ENCODE data around the gene FCER1A.
"Not testable (repeated sequence)": the region's sequence is repeated elsewhere in the genome, so short reads cannot be mapped to it uniquely, and the experiment has no call there.

Gene FCER1A

DNA sequence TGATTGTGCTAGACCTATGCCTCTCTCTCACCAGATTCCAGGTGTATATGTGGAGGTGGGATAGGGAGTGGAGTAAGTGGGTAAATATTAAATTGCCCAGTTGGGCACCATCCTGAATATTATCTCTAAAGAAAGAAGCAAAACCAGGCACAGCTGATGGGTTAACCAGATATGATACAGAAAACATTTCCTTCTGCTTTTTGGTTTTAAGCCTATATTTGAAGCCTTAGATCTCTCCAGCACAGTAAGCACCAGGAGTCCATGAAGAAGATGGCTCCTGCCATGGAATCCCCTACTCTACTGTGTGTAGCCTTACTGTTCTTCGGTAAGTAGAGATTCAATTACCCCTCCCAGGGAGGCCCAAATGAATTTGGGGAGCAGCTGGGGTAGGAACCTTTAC lies at the start of gene FCER1A:
TSS of gene FCER1A (plus strand) at position 242 of the 400 bp plus-strand sequence. CDS start at position 271, 29 bp downstream.
- no peak for DNase-seq (ENCODE audit: low read depth in 3 of 3)

DNA sequence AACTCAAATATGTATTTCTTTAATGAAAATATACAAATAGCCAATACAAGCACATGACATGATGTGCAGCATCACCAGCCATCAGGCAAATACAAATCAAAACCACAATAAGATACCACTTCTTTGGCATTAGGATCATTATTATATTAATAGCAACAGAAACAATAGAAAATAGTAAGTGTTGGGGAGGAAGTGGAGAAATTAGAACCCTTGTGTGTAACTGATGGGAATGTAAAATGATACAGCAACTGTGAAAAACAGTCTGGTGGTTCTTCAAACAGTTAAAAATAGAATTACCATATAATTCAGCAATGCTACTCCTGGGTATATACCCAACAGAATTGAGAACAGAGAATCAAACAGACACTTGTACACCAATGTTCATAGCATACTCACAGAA lies 40.8 kb upstream of the FCER1A start:
- DNase-seq (ENCODE audit: low read depth in 3 of 3), result no peak

DNA sequence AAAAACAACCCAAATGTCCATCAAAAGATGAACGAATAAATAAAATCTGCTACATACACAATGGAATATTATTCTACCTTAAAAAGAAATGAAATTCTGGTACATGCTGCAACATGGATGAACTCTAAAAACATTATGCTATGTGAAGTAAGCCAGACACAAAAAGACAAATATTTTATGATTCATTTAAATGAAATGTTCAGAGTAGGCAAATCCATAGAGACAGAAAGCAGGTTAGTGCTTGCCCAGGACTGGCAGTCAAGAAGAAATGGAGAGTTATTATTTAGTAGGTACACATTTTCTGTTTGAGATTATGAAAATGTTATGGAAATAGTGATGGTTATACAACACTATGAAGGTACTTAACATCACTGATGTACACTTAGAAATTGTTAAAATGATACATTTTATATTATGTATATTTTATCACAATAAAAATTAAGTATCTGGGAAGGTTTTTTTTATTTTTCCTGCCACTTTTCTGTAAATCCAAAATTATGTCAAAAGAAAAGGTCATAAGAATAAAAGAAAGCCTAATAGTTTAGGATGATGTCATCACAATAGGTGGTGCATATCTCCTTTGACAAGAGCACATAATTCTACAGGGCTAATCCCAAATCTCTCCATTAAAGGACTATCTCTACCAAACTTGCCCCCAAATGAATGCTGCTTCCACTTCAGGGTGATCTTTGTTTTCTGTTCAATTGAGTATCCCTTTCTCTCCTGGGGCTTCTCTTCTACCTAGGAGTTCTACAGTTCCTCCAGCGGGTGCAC lies 40.2 kb upstream of the FCER1A start:
- no peak for DNase-seq (ENCODE audit: low read depth in 3 of 3)

DNA sequence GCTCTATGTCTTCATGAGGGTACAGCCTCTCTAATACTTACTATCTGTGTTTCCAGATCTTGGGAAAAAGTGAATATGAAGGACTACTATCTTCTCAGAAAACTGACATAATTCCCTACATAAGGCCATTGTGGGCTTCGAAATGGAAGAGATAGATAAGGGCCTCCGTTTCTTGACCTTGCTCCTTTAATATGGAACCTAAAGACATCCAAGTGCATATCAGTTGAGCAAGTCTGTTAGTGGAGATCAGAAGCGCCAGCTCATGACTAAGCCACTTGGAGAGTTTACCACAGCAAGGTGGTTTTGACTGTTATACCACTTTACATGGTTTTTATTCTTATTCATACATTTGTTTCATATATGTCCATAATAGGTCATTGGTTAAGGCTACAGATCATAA lies 35.3 kb upstream of the FCER1A start:
- DNase-seq (ENCODE audit: low read depth in 3 of 3), result no peak

DNA sequence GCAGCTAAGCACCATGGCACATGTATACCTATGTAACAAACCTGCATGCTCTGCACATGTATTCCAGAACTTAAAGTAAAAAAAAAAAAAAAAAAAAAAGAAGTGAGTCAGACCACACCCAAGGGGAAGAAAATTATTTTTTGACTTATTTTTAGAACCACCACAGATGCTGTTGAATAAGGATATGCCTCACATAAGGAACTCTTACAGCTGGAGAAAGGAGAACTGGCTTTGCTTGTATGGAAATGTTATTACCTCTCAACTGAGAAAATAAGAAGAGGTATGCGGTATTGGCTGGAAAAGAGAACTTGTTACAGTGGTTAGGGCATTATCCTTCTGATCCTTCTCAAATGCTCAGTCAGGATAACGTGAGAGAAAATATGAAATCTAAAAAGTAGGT lies 27.5 kb upstream of the FCER1A start:
- no peak for DNase-seq (ENCODE audit: low read depth in 3 of 3)

DNA sequence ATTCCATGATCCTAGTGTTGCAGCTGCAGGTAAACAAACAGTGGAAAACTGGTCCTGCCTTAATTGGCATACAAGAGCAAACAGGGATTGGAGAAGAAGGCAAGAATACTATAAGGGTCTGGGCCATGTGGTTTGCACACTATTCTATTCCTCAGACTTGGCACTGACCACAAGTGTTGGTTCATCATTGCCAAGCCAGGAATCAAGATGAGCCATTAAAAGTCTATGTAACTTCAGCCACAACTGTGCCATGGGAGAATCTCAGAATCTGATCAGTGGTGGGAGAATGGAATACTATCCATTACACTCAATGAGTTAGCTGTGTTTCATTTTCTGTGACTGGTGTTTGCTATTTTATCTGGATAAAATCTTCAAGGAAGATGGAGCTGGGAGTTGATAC lies 26.2 kb upstream of the FCER1A start:
- no peak for DNase-seq (ENCODE audit: low read depth in 3 of 3)

DNA sequence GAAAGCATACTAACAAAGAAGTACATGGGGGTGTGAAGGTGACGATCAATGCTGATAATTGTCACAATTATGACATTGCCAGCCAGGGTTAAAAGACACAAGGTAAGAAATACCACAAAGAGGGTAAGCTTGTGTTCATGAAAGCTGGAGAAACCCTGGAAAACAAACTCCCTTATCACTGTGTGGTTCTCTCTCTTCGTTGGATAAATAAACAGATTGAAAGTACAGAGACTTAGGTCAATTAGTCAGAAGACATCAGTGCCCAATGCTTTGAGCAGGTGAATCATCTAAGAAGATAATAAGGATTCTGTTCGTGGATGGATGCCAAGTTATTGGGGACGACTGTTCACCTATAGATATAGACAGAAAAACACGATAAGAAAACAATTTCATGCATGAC lies 22.4 kb upstream of the FCER1A start:
- DNase-seq (ENCODE audit: low read depth in 3 of 3), result no peak

DNA sequence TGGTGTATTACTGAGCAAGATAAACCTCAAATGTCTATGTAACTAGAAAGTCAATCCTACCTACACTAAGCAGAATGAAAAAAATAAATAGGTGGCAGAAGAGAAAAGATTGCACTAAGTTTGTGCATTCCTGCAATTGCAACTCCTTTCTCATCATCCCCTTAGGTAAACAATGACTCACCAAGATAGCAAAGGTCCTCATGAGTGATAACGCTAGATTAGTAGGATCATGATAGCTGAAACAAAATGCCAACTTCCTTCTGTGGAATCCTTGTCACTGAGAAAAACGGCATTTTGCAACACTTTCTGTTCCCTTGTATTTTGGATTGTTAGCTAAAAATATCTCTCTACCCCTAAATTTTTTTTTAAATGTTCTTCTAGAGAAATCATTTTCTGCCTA lies 20.0 kb upstream of the FCER1A start:
- DNase-seq (ENCODE audit: low read depth in 3 of 3), result no peak

DNA sequence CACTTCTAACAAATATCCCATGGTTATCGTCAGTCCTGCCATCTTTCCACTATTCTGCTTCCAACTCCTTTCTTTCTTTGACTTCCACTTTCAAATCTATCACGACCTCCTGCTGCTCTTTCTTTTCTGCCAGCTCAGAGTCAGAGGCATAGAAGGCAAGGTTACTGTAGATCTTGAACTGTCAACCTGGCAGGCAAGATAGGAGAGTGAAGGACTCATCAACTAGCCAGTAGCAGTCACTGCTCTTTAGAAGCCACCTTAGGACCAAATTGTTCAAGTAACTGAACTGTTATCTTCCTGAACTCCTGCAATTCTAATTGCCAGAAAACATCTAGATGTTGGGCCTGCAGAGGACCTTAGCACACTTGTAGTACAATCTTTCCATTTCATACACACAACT lies 13.1 kb upstream of the FCER1A start:
- no peak for DNase-seq (ENCODE audit: low read depth in 3 of 3)

DNA sequence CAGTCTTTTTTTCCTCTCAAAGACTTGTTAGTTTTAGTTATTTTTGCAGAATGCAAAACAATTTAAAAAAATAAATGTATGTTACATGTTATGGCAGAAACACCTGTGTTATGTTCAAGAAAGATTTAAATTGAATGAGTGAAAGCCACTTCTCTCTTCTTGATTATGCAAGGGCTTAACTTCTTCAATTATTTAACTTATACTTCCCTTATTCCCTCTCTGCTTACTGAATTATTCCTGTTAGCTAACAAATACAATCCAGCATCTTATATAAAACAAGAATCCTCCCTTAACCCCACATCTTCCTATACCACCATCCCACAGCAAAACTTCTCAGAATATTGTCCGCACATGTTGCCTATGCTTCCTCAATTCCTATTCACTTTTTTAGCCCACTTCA lies 10.7 kb upstream of the FCER1A start:
- DNase-seq (ENCODE audit: low read depth in 3 of 3), result no peak

DNA sequence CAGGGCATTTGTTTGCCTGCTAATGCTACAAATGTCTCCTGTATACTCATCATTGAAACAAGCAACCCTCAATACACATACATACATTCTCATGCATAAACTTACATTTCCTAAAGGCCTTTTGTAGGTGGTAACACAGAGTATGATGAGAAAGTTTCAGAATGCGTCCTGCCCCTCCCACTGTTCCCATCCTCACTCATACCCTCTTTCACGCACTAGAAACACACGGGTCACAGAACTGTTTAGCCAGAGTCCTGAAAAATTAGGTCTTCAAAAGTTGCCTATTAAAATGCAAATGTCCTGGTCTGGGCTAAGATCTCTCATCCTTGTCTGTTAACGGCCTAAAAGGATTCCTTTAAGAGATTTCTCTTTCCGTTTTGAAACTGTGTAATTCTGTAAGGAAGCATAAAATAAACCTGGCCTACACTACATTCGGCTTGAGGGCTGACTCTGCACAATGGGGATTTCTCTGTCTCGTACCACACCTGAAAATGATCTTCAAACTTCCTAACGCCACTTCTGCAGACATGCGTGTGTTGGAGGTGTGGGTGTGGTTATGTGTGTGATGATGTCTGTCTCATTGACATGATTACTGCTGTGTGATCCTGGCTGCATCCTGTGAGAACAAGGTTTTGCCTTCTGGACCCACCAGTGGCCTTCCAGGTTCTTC lies 5.3 kb upstream of the FCER1A start:
- DNase-seq (ENCODE audit: low read depth in 3 of 3), result no peak

DNA sequence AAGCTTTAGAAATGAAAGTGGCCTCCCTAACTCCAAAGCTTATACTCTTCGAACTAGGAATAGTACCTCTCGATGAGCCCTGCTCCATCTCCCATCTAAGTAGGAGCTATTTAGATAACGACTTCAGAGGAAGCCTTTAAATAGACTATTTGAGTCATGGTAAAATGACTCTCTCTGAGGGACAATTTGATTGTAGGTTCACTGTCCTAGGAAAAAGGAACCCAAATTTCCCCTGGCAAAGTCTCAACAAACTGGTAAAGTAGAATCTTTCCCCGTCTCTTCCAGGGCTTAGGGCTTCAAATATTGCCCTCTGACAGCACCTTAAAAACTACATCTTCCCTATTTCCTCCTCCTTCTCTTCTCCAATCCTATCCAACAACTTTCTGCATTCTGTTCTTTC lies 2.0 kb upstream of the FCER1A start:
- no peak for DNase-seq (ENCODE audit: low read depth in 3 of 3)

DNA sequence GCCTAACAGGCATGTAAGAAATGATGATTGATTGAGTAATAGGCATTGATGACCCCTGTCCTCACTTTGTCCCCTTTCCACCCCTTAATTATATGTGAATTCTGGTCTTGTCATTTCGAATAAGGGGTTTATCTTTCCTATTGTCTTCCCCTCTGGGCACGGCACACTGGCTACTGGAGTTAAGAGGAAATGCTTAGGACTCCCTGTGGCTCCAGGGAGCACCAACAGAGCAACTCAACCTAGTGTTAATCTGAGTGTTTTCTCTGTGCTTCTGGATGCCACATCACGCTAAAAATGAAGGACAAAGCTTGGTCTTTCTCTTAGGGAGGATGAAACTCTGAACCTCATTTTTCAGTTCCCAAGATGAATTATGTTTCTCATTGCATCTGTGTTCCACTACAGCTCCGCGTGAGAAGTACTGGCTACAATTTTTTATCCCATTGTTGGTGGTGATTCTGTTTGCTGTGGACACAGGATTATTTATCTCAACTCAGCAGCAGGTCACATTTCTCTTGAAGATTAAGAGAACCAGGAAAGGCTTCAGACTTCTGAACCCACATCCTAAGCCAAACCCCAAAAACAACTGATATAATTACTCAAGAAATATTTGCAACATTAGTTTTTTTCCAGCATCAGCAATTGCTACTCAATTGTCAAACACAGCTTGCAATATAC lies 5.3 kb downstream of the FCER1A start:
- no peak for DNase-seq (ENCODE audit: low read depth in 3 of 3)

DNA sequence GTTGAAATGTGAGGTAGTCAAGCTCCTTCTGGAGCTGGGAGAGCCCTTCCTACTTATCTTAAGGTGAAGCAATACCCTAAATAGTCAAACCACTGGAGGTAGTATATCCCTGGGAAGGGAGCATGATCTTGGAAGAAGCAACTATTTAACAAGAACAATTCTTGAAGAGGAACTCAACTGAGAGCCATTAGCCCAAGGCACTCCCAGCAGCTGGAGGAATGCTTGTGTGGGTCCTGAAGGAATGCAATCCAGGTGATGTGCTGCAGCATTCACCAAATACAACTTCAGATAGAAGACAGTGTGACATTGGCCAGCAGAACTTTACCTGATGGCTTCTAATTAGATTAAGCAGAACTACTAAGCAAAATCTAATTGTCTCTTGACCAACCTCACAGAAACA lies 9.5 kb downstream of the FCER1A start:
- DNase-seq (ENCODE audit: low read depth in 3 of 3), result no peak

DNA sequence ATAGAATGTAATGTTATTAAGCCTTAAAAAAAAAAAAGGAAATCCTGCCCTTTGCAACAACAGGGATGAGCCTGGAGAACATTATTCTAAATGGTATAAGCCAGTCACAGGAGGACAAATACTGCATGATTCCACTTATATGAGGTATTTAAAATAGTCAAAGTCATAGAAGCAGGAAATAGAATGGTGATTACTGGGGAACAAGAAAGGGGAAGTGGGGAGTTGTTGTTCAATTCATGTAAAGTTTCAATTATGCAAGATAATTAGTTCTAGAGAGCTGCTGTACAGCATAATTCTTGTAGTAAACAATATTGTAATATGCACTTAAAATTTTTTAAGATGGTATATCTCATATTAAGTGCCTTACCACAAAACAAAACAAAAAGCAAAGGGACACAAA lies 13.2 kb downstream of the FCER1A start:
- no peak for DNase-seq (ENCODE audit: low read depth in 3 of 3)

DNA sequence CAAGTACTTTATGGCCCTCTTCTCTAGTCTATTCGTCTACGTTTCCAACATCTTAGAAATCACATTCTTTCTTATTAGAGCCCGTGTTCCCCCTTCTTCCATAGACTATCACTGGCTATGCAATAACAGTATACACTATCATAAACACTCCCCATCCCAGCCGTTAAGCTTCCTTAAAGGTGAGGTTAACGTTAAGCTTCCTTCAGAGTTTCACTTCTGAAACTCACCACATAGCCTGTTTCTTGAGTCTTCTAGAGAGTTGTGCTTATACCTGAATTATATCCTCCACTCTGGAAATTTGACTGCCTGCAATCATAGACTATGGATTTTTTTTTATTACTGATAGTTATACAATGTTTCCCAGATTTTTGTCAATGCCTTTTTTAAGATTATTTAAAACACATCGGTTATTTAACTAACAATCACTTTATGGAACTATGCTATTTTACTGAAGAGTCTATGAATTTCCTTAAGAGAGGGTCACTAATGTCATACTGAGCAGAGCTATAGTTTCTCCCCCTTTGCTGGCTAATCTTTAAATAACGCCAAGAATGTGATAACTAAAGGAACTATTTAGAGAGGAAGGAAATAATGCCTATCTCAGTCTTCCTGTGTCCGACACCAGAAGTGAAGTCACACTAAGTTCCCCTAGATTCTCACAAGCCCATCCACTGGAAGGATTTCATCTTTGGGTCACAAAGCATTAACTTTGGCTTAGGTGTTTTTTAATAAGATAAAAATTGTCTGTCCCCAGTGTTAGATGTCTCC lies 16.8 kb downstream of the FCER1A start:
- no peak for DNase-seq (ENCODE audit: low read depth in 3 of 3)

DNA sequence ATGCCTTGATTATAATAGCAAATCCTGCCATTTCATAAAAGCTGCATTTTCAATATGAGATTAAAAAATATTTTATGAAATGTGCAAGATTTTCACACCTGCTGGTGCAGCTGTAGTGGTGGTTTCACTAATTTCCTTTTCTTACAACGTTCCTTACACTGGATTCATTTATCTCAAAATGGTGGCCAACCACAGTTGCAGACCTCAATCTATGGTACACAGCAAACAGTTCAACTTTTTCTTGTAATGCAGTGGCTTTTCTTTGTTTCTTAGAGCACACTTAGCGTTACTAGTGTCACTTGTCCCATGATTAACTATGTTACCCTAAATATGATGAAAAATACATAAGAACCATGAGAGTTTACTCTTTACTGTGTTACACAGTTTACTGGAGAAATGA lies 32.7 kb downstream of the FCER1A start:
- no peak for DNase-seq (ENCODE audit: low read depth in 3 of 3)

DNA sequence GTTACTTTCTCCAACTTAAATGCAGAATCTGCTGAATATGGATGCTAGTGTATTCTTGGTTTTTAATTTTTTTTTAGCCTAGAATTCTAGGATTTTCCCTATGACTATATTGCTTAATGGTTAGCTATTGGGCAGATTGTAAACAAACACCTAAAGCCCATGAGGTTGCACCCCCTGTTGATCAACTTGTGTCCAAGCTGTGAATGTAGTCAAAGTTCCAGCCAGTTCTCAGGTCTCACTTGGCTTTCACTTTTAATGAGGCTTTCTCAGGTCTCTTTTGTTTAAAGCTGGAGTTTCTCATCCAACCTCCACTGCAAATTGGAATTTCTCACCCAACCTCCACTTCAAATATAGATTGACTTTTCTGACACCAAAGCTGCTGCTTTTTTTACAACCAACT lies 35.9 kb downstream of the FCER1A start:
- DNase-seq (ENCODE audit: low read depth in 3 of 3), result no peak

DNA sequence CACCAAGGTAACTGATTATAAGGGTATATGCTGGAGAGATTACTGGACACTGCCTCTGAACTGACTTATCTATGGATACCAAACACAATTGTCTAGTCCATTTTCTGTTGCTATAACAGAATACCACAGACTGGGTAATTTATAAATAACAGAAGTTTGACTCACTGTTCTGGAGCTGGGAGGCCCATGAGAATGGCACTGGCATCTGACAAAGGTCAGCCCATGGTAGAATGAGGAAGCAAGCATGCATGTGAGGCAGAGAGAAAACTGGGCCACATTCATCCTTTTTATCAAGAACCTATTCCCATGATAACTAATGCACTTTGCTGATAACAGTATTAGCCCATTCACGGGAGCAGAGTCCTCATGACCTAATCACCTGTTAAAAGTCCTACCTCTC lies 37.4 kb downstream of the FCER1A start:
- no peak for DNase-seq (ENCODE audit: low read depth in 3 of 3)

DNA sequence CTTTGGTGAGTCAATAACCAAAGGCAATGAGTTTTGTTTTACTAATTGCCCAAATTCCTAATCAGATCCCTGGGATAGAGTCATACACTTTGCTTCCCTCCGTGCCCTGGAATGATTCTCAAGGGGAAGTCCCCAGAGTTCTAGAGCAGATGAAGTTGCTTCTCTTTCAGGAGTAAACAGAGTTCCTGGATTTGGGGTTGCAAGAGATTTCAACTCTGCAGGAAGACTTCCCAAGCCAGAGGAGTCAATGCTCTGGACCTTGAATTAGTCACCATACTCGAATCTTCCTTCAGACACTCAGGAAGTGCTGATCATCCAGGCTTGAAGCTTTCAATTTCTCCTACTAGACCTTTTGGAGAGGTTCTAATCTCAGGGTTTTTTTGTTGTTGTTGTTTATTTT lies 39.6 kb downstream of the FCER1A start:
- no peak for DNase-seq (ENCODE audit: low read depth in 3 of 3)

DNA sequence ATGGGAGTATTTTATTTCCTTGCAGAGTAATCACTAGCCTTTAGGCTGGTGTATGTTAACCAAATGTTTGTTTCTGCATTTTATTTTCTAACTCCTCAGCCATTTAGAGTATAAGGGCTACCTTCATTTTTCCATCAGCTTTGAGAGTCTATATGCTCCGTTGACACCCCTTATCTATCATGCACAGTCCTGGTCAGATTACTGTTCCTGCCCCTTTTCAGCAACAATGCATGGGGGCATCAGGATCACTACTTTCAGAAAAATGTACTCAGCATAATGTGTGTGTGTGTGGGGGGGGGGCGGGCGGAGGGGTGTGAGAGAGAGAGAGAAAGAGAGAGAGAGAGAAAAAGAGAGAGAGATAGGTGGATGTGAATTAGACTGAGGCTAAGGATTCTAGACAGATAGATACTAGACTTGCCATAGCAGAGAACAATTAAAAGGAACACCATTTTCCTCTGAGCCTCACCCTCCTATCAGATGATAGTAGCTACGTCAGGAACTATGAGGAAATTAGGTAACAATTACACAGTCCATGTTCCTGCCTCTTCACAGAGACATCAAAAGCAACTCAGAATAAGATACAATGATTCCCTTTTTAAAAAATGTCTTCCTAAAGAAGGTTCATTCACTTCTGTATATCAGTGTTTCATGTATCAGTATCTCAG lies 40.8 kb downstream of the FCER1A start:
- no peak for DNase-seq (ENCODE audit: low read depth in 3 of 3)

DNA sequence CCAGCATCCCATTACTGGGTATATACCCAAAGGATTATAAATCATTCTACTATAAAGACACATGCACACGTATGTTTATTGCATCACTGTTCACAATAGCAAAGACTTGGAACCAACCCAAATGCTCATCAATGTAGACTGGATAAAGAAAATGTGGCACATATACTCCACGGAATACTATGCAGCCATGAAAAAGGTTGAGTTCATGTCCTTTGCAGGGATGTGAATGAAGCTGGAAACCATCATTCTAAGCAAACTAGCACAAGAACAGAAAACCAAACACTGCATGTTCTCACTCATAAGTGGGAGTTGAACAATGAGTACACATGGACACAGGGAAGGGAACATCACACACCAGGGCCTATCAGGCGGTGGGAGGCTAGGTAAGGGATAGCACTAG lies 47.2 kb downstream of the FCER1A start:
- not testable (repeated sequence) for DNase-seq (ENCODE audit: low read depth in 3 of 3)

Measured in stimulated activated CD4-positive, alpha-beta T cell treated with anti-CD3 and anti-CD28 coated beads, TNF-alpha, amount 100 ng/mL, for 4 hours (primary cell).